ENCODE measurements around the gene SURF4. TPM values are rescaled to one million over a fixed set of nuclear protein-coding genes. Genes with fewer than 3 reads are reported as not detected.

Gene SURF4
- total RNA-seq, 1 experiment from 2014 or later: 171 TPM

DNA sequence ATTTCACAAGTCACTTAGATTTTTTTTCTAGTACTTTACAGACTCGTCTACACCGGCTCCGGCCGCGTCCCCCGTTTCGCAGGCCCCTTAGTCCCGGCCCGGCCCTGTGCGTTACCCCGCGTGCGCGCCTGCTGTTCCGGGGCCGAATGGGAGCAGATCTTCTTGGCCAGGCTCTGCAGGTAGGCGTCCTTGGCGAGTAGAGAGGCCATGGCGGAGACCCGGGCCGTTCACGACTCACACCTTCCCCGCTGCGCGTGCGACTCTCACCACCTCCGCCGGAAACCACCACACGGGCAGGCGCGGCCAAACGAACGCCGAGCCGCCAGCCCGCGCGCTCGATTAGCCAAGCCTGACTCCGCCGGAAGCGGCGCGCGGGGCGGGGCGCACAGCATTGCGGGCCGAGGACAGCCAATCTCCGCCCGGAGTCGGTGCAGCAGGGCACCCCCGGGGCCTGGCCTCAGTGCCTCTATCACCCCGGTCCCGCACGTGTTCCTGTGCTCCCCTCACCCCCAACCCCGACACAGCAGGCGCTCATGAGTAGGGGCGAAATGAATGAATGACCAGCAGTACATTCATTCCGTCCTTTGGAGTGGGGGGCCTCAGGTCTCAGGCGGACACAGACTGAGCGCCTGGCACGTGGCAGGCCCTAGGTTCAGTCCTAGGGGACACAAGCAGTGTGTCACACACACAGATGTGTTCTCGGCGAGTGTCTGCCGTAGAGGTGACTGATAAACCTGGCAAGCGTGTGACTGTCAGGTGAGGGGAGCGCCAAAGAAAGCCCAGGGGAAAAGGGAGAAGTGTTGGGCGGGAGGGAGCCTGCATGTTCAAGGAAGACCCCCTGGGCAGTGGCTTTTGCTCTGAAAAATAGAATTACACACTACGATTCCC, 39.7 kb downstream of the SURF4 start, which contains the start of gene SURF6 (continued):
- 0 out of 2 replicates have a peak, but pooled peaks have one; percentile 57 for TF ChIP-seq E2F5 (CRISPR knock-in tag; IDR thresholded peaks at IDR 0.05)
- TF ChIP-seq OVOL2 (CRISPR knock-in tag; IDR thresholded peaks at IDR 0.05; ENCODE audit: borderline replicate concordance): no peak
- TF ChIP-seq ELF4 (CRISPR knock-in tag; IDR thresholded peaks at IDR 0.05; ENCODE audit: low read depth): 0 out of 2 replicates have a peak, but pooled peaks have one; percentile 31
- TF ChIP-seq ZNF396 (CRISPR knock-in tag; IDR thresholded peaks at IDR 0.05; ENCODE audit: borderline replicate concordance): no peak
- TF ChIP-seq, protein P1, sequence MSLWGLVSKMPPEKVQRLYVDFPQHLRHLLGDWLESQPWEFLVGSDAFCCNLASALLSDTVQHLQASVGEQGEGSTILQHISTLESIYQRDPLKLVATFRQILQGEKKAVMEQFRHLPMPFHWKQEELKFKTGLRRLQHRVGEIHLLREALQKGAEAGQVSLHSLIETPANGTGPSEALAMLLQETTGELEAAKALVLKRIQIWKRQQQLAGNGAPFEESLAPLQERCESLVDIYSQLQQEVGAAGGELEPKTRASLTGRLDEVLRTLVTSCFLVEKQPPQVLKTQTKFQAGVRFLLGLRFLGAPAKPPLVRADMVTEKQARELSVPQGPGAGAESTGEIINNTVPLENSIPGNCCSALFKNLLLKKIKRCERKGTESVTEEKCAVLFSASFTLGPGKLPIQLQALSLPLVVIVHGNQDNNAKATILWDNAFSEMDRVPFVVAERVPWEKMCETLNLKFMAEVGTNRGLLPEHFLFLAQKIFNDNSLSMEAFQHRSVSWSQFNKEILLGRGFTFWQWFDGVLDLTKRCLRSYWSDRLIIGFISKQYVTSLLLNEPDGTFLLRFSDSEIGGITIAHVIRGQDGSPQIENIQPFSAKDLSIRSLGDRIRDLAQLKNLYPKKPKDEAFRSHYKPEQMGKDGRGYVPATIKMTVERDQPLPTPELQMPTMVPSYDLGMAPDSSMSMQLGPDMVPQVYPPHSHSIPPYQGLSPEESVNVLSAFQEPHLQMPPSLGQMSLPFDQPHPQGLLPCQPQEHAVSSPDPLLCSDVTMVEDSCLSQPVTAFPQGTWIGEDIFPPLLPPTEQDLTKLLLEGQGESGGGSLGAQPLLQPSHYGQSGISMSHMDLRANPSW (CRISPR knock-in tag; conservative IDR thresholded peaks at IDR 0.05; ENCODE audit: low read depth): 0 out of 2 replicates have a peak, but pooled peaks have one; percentile 65
- TF ChIP-seq ETV6 (CRISPR knock-in tag; IDR thresholded peaks at IDR 0.05): peak; percentile 97
- TF ChIP-seq ZNF512 (CRISPR knock-in tag; IDR thresholded peaks at IDR 0.05; ENCODE audit: borderline replicate concordance): no peak
- TF ChIP-seq ZNF232 (CRISPR knock-in tag; IDR thresholded peaks at IDR 0.05): peak; percentile 80; the same call in 1 of the 2 replicates
- peak; percentile 23; the same call in 1 of the 2 replicates for TF ChIP-seq ZNF423 (CRISPR knock-in tag; IDR thresholded peaks at IDR 0.05)
- TF ChIP-seq, protein P2, sequence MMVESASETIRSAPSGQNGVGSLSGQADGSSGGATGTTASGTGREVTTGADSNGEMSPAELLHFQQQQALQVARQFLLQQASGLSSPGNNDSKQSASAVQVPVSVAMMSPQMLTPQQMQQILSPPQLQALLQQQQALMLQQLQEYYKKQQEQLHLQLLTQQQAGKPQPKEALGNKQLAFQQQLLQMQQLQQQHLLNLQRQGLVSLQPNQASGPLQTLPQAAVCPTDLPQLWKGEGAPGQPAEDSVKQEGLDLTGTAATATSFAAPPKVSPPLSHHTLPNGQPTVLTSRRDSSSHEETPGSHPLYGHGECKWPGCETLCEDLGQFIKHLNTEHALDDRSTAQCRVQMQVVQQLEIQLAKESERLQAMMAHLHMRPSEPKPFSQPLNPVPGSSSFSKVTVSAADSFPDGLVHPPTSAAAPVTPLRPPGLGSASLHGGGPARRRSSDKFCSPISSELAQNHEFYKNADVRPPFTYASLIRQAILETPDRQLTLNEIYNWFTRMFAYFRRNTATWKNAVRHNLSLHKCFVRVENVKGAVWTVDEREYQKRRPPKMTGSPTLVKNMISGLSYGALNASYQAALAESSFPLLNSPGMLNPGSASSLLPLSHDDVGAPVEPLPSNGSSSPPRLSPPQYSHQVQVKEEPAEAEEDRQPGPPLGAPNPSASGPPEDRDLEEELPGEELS (CRISPR knock-in tag; IDR thresholded peaks at IDR 0.05): peak; percentile 90; the same call in 1 of the 2 replicates
- peak; percentile 93 for TF ChIP-seq ZBTB21 (CRISPR knock-in tag; IDR thresholded peaks at IDR 0.05; ENCODE audit: borderline replicate concordance)
- TF ChIP-seq ZNF532 (CRISPR knock-in tag; IDR thresholded peaks at IDR 0.05; ENCODE audit: borderline replicate concordance): no peak
- no peak for TF ChIP-seq RORB (CRISPR knock-in tag; IDR thresholded peaks at IDR 0.05)
- TF ChIP-seq, protein P3, sequence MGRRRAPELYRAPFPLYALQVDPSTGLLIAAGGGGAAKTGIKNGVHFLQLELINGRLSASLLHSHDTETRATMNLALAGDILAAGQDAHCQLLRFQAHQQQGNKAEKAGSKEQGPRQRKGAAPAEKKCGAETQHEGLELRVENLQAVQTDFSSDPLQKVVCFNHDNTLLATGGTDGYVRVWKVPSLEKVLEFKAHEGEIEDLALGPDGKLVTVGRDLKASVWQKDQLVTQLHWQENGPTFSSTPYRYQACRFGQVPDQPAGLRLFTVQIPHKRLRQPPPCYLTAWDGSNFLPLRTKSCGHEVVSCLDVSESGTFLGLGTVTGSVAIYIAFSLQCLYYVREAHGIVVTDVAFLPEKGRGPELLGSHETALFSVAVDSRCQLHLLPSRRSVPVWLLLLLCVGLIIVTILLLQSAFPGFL (CRISPR knock-in tag; IDR thresholded peaks at IDR 0.05; ENCODE audit: borderline replicate concordance): no peak
- no peak for TF ChIP-seq MXD4 (CRISPR knock-in tag; IDR thresholded peaks at IDR 0.05; ENCODE audit: borderline replicate concordance)
- no peak for TF ChIP-seq SOX15 (CRISPR knock-in tag; IDR thresholded peaks at IDR 0.05)
- TF ChIP-seq MYBL2 (CRISPR knock-in tag; IDR thresholded peaks at IDR 0.05): peak; percentile 86; the same call in 1 of the 2 replicates
- TF ChIP-seq, protein P4, sequence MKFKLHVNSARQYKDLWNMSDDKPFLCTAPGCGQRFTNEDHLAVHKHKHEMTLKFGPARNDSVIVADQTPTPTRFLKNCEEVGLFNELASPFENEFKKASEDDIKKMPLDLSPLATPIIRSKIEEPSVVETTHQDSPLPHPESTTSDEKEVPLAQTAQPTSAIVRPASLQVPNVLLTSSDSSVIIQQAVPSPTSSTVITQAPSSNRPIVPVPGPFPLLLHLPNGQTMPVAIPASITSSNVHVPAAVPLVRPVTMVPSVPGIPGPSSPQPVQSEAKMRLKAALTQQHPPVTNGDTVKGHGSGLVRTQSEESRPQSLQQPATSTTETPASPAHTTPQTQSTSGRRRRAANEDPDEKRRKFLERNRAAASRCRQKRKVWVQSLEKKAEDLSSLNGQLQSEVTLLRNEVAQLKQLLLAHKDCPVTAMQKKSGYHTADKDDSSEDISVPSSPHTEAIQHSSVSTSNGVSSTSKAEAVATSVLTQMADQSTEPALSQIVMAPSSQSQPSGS (CRISPR knock-in tag; IDR thresholded peaks at IDR 0.05; ENCODE audit: borderline replicate concordance, low read depth): no peak
- TF ChIP-seq IRF2 (CRISPR knock-in tag; IDR thresholded peaks at IDR 0.05; ENCODE audit: borderline replicate concordance, low read depth): no peak
- TF ChIP-seq ESRRA (CRISPR knock-in tag; IDR thresholded peaks at IDR 0.05; ENCODE audit: borderline replicate concordance): peak; percentile 91; the same call in 1 of the 2 replicates
- TF ChIP-seq, protein P5, sequence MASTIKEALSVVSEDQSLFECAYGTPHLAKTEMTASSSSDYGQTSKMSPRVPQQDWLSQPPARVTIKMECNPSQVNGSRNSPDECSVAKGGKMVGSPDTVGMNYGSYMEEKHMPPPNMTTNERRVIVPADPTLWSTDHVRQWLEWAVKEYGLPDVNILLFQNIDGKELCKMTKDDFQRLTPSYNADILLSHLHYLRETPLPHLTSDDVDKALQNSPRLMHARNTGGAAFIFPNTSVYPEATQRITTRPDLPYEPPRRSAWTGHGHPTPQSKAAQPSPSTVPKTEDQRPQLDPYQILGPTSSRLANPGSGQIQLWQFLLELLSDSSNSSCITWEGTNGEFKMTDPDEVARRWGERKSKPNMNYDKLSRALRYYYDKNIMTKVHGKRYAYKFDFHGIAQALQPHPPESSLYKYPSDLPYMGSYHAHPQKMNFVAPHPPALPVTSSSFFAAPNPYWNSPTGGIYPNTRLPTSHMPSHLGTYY (CRISPR knock-in tag; IDR thresholded peaks at IDR 0.05): peak; percentile 28; the same call in 1 of the 2 replicates
